HG02981 (cell line): ENCODE results near the gene DLG2.
A peak's percentile ranks its signal among the peaks of the same experiment; 100 is the strongest.

Experiments
- ATAC-seq: cut with Tn5 transposase; IDR thresholded peaks from one replicate; pipeline ENCODE4 v1.9.1; 2021; ENCODE audit warnings: mild to moderate bottlenecking, moderate library complexity; ENCODE audit not compliant: unreplicated experiment

The DLG2 gene

DNA sequence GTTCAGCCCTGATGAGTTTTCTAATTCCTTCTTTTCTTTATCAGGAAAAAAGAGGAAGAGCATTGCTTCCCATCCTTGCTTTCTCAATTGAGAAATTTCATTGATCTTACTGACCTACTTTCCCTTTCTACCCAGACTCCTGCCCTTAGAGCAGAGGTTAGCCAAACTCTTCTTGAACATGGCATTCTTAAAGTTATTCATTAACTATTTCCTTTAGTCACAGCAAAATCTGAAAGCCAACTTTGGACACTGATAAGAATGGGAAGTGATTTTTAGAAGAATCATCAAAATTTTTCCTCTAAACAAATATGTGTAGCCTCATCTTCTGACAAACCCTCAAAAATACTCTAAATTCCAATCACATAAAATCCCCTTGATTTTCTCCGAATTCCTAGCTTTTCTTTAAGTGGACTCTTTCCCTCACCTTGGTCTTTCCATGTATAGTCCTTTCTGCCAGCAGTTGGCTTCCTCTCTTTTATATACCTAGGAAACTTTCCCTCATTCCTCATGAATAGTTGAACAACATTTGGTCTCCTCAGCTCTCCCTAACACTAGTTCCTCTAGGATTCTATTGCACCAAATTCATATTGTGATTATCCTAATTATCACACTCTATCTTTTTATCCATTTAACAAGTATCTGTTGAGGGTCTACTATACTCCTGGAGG, 1774.2 kb downstream of the DLG2 start:
- no peak for ATAC-seq

DNA sequence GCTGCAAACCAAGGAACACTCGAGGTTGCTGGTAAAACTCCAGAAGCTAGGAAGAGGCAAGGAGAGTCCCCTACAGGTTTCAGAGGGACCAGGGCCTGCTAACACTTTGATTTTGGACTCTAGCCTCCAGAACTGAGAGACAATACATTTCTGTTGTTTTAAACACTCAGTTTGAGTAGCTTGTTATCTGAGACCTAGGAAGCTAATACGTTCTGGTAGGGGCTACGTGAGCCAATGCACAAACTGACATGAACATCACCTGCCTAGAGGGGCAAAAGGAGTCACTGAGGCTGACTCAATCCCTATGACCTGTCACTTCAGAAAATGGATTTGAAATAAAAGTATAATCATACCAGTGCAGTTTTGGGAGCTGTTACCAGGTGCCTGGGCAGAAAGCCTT, 1775.1 kb downstream of the DLG2 start:
- ATAC-seq = no peak

DNA sequence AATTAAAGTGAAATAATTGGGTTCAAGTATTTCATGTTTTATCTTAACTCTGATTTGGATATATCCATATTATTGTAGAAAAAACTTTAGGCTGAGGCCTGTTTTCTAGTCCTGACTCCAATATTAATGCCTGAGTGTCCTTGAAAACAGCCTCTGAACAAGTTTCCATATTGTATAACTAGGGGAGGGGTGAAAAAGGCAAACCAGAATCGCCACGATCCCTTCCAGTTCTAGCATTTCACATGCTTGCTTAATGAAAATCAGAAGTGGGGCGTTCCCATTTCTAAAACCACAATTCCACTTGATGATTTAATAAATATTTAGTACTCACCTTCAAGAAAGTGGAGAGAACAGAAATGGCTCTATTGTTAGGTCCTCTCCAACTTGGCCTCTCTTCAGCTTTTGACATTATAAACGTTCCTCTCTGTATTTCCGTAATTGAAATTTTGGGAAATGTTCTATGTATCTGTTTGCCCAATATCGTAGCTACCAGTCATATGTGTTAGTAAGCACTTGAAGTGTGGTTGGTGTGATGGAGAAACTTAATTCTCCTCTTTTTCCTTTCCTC, 1779.6 kb downstream of the DLG2 start:
- no peak for ATAC-seq

DNA sequence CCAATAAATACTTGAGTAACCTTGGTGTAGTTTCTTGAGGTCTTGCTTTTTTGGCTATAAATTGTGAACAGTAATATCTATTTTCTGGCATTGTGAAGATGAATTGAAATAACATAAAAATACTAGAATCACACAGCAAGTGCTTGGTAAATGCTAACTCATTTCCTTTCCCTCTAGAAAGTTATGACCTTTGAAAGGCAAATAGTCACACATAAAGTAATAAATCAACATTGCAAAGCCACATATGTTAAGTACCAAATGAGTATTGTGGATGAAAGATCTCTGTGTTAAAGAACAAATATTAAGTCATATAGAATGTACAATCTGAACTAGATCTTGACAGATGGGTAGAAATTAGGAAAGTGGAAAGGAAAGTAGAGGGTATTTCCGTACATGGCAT, 1781.3 kb downstream of the DLG2 start:
- no peak for ATAC-seq

DNA sequence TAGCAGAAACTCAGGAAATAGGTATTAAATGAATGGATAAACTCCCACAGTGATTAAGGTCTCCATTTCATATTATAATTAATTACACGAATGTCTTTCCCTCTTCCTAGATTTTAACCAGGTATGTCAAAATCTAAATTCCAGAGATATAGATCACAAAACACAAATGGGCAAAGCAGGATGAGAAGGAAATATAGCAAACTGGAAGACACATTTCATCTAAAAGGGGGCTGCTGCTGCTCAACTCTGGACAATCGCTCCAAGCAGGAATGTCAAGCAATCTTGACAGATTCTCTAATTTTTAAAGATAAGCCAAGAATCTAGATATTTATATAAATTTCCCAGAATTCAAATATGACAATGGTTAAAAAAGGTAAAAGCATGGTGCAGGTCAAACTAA, 1786.8 kb downstream of the DLG2 start:
- no peak for ATAC-seq

DNA sequence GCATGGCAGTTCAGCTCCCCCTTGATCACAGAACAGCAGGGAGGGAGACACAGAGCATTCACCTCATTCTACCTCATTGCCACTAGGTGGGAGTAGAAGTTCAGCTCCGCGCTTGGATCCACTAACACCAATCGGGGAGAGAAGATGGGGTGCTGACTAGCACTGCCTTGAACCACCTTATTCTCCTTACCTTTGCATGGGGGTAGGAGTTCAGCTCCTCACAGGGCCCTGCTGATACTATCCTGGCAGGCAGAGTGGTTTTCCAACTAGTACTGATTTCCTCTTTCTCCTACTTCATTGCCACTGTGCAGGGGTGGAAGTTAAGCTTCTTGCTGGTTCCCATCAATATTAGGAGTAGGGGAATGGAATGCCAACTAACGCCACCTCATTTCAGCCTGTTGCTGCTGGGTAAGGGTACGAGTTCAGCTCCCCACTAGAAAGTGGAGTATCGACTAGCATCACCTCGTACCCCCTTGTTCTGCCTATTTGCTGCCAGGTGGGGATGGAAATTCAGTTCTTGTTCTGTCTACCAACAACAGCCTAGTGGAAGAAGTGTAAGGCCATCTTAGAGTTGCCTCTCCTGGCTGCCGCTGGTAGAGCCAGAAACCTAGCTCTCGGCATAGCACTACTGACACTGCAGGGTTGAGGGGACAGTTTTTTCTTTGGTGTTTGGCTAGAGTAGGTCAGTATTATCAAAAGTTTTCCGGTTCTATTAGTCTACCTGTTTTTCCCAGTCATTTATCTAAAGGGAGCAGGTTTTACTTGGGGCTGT, 1790.1 kb downstream of the DLG2 start:
- peak; percentile 74 for ATAC-seq

DNA sequence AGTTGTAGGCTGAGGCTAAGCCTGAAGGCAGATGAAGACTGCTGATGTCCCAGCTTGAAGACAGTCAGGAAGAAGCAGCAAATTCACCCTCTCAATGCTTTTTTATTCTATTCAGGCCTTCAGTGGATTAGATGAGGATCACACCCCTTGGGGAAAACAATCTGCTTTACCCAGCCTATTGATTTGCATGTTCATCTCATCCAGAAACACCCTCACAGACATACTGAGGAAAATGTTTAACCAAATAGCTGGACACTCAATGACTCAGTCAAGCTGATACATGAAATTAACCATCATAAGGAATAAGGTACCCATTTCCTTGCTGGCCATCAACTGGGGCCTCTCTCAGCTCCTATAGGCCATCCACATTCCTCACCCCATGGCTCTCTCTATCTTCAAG, 1791.1 kb downstream of the DLG2 start:
- ATAC-seq = no peak

DNA sequence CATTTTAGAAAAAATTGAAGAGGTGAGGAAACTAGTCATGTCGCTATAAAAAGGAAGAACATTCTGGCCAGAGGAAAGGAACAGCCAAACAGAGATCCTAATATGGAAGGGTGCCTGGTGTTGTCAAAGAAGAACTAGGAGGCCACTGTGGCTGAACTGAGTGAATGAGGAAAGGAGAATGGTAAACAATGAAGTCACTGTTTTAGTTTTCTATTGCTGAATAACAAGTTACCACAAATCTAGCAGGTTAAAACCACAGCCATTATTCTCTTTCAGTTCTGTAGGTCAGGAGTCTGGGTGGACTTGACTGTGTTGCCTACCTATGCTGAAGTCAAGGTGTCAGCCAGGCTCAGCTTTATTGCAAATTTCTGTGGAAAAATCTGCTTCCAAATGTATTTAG, 1791.7 kb downstream of the DLG2 start:
- ATAC-seq = peak; percentile 83

DNA sequence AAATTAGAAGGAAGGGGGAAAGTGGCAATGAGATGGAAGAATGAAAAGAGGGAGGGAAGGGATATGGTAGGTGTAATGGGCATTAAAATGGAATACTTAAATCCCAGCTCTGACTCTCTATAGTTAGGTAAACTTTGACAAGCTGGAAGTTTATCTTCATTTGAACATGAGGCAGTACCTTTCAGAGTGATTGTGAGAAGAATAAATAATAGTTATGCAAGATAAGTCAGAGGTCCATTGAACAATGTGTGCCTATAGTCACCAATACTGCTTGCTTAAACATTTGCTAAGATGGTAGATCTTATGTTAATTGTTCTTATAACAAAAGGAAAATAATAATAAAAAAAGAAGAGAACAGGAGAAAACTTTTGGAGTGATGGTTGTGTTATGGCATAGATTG, 1795.2 kb downstream of the DLG2 start:
- no peak for ATAC-seq

DNA sequence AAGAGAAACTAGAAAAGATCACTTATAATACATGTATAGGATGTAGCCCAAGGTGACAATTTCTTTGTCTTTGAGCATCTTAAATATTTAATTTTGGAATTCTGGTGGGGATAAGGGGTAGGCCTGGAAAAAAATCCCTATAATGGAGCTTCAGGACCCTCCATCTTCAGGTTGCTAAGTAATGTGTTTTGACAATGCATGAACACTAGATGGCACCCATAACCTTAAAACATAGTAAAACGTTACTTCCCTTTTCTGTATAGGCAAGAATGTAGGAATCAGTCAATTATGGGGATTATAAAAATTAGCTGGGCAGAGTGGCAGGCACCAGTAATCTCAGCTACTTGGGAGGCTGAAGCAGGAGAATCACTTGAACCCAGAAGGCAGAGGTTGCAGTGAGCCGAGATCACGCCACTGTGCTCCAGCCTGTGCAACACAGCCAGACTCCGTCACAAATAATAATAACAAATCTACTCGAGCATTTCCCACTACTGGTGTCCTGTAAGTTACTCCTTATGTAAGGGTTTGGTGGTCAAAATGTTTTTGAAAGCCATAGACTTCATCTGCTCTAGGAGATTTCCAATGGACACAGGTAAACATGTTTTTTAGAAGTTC, 1799.1 kb downstream of the DLG2 start:
- ATAC-seq = peak; percentile 84

DNA sequence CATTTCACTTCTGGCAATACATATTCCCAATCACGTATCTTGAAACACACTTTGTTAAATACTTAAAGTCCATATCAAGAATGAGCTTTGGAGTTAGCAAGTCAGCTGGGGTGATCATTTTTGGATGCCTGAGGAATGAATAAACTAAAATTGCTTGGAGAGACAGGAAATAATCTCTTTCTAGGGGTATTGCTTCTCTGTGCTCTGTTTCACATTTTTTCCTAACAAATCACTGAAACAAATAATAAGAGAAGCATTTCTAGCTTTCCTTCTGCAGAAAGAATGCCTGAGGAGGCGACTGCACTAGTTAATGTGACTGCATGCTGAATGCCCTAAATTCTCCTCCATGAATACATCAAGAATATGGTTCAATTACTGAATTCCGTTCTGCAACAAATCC, 1799.6 kb downstream of the DLG2 start:
- no peak for ATAC-seq

DNA sequence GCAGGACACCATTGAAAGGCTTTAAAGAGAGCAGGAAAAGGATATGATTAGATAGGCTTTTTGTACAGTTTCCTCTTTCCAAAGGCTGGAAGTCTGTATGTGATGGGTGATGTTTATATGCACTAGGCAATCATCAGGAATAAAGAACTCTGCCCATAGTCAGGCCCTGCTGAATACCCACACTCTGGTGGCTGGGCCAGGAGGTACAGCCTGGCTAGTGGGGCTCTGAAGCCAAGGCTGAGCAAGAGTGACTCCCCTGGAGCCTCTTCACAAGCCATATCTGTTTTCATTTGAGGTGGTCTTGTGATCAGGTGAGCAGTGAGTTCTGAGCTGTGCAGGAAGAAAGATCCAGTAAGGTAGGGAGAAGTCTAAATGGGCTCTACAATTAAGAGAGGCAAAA, 1801.1 kb downstream of the DLG2 start:
- ATAC-seq = no peak

DNA sequence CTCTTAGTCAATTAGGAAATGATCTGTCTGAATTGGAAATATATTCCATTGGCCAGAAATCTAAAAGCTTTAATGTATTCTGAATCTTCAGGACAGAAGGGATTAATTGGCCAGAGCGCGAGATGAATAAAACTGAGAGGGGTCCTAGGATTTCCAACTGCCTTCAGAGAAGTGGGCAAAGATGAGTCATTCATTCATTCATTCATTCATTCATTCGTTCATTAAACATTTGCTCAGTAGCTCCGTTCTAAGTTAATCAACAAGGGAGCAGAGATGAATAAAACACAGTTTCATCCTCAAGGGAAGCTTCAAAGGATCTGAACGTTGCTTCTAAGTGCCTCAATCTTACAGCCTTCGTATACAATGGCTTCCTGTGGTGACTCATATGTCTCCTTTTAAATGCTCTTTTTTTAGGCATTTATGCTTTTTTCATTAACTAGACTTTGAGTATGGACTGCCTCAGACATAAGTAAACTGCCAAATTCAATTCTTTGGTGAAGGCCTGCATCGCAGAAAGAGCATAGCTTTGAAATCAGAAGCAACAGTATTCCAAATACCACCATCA, 1803.6 kb downstream of the DLG2 start:
- ATAC-seq = no peak

DNA sequence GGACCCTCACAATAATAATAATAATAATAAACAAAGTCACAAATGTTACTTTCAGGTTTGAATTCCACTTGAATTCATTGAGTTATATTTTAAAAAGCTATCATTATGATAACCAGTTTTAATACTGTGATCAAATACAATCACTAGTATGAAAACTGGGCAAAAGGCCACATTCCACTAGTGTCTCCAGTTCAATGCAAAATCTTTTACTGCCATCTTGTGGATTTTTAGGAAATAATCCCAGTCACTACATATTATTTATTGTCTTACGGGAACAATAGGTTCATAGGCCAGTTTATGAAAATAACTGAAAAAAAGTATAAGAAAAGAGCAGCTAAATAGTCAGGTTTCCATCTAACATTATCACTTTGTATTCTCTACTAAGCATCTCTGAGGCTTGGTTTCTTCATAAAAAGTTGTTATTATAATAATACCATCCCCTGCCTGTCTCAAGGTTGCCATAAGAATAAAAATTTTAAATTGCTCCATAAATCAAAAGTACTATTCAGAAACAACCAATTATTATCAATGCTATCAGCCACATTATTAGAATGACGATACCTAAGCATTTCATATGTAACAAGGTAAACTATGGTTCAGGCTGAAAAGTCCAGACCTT, 1807.1 kb downstream of the DLG2 start:
- ATAC-seq = peak; percentile 42

DNA sequence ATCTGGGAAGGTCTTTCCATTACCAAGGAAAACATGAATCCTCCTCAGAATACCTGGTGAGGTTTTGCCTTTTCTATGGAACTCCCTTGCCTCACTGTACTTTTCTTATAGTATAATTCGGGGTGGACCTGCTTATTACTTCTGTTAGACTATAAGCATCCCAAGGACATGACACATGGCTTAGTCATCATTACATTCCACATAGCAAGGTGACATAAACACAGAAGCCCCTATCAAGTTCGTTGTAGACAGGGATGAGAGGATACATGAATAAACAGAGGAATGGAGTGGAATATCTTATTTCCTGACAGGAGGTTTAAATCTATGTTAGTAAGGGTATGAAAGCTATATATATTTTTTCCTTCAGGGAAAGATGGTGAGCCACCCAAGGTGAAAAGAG, 1808.8 kb downstream of the DLG2 start:
- ATAC-seq = no peak

DNA sequence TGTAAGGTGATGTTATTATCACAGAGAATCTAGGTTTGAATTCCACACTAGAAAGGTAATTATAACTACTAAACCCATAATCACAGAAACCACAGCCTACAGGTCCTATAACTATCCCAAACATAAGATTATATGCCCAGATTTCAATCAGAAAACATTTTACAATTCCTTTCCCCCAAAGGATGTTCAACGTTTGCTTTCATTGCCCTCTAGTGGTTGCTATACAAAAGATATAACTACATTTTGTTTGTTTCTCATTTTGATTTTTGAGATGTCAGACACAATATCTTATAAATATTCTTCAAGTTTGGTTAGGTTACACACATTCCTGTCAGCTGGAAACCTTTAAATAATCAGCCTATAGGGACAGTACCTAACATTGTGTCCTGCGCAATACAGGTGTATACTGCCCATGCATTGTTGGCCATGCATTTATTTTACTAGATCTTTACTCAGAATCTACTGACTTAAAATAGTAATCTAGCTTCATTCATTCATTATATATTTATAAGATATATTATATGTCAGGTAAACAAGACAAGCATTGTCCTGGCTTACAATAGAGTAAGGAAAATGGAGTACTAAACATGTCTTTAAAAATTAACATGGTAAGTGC, 1810.5 kb downstream of the DLG2 start:
- no peak for ATAC-seq

DNA sequence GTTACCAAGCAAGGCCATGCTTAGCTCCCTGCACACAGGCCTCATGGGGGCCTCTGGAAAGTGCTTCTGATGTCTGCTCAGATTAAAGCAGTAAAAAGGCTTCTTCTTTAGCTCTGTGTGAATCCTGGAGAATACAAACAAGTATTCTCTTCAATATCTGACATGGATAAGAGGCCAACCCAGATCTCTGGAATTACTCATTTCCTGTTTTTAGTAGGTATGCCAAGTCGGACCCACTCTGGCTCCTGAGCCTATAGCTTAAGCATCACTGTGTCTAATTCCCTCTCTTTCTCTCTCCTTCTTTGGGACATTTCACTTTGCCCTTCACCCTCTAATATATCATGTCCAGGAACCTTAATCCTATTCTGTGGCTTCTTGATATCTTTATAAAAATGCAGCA, 1811.4 kb downstream of the DLG2 start:
- no peak for ATAC-seq

DNA sequence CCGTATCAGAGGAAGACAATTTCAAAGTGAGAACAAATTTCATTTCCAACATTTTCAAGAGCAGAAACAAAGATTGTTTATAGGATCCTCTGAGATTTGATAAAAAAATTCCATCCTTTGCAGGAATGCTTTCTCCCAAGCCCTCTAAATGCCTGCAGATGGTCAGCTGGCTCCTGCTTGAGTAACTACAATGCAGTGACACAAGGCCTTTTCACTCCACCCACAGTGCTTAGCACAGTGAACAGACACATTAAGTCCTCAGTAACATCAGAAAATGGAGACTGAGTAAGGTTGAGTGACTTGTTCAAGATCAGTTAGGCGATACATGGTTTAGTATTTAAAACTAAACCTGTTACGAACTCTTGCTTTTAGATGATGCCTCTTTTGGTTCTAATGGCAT, 1813.8 kb downstream of the DLG2 start:
- no peak for ATAC-seq

DNA sequence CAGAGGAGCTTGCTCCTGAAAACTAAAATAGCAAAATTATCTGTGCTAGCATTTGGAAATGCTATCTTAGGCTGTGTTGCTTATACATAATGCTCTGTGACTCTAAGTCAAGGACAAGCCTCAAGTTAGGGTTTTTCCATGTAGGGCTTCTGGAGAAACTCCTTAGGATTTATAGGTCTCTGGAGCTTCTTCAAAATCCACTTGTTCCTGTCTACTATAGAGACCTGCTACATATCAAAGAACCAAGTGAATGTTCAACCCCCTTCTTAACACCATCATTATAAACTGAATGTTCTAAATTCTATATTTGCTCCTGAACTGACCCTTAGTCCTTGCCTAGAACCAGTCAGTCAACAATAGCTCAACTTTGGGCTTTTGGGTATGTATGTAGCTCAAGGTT, 1817.9 kb downstream of the DLG2 start:
- no peak for ATAC-seq

DNA sequence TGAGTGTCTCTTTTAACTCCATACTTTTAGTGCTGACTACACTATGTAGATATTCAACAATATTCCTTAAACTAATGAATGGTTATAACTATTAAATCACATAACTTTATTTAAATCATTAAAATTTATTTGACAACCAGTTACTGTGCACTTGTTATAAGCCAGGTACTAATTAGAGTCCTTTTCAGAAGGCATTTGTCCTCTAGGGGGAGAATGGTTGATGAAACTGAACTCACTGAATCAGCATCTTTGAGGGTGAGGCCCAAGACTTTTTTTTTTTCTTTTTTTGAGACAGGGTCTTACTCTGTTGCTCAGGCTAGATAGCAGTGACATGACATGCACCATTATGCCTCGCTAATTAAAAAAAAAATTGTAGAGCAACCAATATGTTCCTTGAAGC, 1825.3 kb downstream of the DLG2 start:
- no peak for ATAC-seq

DNA sequence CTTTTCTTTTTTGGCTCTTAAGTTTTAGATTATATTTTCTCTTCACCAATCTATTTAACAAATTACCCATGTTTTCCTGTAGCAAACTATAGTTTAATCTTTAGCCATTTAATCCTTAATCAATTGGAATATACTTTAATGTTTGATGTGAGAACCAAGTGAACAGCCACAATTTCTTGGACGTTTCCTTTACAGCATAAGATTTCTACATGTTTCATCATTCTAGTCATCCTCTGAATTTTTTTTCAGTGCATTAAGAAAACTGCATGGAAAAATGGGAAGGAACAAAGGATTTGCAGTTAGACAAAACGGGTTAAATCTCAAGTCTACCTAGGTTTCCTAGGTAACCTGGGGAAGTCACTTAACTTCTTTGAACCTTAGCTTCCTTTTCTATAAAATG, 1833.8 kb downstream of the DLG2 start:
- ATAC-seq = no peak
